Middle frontal gyrus (tissue), 1 donor: Measurements from ENCODE around the gene SLC9A9.
"Not testable (repeated sequence)": the region's sequence is repeated elsewhere in the genome, so short reads cannot be mapped to it uniquely, and the experiment has no call there.

Experiments used
- DNase-seq: peaks from one replicate; pipeline ENCODE4 v3.0.0-alpha.2; 2015; ENCODE audit warnings: low spot score; ENCODE audit errors: extremely low spot score

Gene SLC9A9

DNA sequence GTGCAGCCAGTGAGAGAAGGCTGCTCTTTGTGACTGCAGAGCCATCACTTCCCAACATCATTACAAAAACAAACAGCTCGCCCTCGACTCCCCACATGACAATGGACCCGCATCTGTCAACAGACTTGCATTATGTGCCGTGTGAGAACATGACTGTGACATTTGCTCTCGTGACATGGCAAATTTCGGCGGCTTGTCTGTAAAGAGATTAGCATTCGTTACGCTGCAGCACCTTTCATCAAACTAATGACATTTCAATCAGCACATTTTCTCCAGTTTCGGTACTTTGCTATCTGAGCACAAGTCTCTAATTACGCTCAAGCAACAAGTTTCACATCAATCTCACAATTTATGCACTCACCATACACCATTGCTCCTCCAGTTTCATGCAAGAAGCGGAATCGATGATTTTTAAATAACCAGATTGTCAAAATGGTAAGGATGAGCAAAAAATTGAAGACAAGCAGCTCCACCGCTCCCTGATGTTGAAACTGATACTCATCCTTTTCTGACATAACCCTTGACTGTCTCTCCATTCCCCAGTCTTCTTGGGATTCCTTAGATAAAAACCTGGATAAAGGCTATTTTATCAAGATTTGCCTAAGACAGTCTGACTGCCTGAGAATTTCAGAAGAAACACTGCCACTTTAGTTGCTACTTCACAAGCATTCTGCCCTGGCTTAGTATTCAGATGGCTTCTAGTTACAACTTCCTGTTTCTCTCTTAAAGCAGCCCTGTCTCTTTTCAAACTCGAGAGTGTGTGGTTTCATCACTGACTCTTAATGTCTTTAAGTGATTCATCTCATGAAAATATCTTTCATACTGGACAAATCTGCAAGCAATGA is at the start of gene SLC9A9:
Gene SLC9A9, minus strand, starts transcription at position 682 of the 845 bp plus-strand sequence. Its CDS starts 146 bp downstream, at position 536.
- peak; percentile 37 for DNase-seq

DNA sequence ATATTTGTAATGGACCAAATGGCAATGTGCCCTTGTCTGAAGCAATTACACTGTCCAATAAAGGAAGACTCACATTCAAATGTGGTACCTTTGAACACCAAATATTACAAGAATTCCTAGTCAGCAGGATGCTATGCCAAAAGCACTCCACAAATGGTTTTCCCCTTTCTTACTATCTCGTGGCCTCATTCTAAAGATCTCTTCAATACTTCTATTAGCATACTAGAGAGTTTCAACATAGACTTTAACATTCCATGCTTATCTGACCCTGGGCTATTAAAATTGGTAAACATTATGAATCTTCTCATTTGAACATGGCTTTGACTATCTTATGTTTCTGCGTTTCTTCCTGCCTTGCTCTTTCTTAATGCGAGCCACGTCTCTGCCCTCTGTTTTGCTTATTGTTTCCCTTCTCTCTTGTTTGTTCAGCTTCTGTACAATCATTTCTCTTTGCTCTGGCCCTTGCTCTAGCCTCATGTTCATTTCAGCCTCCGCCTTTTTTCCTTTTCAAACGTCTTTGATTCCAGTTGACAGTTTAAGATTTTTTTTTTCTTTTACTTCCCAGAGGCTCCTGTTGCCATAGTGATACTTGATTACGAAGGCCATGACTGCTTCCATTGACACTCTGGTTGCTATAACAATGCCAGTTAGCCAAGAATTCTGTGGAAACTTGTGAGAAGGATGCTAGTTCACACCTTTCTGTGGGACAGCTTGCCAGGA is 49.5 kb upstream of the SLC9A9 start:
- no peak for DNase-seq

DNA sequence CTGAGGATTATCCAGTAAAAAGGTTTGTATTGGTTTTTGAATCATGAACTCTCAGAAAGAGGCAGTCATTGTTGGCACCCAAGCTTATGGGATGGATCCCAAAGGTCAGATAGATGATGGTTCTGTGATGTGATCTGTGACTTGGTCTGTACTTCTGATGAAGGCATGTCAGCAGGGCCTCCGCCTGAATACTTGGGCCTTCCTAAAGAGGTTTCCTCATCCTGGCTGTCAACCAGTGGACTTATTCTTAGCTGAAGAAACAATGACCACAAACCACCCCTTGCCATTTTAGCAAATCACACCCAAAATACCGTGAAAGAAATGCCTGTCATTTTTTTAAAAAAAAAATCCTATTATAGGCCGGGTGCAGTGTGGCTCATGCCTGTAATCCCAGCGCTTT is 48.2 kb upstream of the SLC9A9 start:
- DNase-seq, result no peak

DNA sequence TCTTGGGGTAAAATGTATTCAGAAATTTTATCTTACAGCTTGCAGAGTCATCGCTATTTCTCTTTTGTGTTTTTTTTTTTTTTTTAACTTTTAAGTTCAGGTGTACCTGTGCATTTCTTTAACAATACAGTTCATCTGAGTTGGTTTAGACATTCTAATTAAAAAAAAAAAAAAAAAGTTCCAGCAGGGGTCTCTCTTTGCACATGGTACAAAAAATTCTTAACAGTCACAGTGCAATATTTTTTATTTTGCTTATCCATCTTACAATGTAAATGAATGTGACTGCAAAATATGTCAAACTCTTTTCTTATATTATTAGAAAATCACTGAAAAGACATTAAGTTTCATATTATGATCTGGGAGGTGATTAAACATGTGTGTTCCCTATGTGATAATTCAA is 47.5 kb upstream of the SLC9A9 start:
- DNase-seq, result no peak

DNA sequence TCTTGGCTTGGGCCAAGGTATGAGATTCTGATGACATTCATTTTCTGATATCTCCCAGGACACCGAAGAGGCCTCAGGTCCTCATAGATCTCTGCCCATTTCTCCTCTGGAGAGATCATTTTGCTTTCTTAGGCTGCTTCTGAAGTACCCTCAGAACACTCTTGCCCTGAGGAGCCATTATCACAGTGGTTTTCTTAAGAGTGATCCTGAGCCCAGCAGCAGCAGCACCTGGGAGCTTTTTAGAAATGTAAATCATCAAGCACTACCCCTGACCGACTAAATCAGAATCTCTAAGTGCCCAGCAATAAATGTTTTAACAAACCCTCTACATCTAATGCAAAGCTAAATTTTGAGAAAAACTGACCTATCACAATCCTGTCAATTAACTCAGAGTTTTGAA is 40.6 kb upstream of the SLC9A9 start:
- DNase-seq, result no peak

DNA sequence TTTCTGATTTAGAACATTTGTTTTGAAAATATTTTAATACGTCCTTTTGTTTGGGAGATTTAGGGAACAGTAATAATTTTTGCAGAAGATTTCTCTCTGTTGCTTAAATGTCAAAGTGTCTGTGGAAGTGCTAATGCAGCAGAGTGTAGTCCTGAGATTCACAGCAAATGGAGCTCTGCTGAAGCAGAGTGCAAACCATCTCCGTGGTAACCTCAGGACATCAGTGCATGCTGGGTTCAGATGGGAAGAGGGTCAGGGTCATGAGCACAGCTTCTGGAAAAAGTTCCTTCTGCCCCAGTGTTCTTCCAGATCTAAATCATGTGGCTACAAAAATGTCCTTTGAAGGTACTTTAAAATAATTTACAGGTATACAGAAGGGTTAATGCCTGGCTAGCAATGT is 39.9 kb upstream of the SLC9A9 start:
- no peak for DNase-seq

DNA sequence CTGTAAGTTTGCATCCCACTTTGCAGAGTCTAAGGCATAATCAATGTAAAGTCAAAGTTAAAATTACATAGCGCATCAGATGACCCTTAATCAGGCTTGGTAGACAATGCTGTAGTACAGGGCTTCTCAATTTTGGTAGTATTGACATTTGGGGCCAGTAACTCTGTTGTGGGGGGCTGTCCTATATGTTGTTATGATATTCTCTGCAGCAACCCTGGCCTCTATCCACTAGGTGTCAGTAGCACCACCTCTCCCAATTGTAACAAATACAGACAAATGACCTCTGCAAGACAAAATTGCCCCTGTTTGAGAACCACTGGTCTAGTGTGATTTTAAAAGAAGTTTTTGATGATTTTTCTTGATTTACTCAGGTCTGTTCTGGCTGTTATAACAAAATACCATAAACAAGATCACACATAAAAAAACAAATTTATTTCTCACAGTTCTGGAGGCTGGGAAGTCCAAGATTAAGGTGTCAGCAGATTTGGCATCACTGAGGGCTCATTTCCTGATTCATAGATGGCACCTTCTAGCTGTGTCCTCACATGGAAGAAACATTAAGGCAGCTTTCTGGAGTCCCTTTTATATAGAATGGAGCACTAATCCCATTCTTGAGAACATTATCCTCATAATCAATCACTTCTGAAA is 37.6 kb upstream of the SLC9A9 start:
- peak; percentile 19 for DNase-seq

DNA sequence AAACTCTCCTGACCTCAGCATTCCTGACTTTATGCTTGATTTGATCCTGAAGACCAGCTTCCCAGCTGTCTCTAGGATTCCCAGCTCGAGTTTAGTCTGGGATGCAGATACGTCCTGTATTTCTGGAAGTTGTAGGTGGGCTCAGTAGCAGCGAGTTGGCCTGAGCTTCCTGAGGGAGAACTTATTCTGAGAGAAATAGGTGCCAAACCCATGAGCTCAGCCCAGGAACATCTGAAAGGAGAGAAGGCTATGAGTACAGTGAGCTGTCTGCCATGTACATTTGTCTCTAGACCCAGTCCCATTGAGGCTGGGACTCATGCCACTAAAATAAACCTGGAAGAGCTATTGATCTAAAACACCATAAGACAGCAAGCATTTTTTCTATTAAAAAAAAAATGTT is 36.6 kb upstream of the SLC9A9 start:
- DNase-seq, result no peak

DNA sequence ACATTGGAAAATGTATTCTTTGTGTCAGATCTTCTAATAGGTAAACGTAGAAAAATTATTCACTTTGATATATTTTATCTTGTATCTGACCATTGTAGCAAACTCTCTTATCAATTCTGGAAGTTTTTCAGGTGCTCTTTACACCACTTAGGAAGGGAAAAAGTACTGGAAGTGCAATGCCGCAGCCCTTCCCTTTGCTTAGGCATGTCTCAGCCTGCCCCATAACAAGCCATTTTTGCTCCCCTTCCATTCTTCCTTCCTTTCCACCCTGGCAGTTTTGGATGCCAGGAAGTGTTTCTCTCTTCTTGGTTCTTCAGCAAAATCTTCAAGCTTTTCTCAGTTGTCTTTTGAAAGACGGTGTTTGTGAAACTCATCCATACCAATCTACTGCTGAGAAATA is 34.9 kb upstream of the SLC9A9 start:
- no peak for DNase-seq

DNA sequence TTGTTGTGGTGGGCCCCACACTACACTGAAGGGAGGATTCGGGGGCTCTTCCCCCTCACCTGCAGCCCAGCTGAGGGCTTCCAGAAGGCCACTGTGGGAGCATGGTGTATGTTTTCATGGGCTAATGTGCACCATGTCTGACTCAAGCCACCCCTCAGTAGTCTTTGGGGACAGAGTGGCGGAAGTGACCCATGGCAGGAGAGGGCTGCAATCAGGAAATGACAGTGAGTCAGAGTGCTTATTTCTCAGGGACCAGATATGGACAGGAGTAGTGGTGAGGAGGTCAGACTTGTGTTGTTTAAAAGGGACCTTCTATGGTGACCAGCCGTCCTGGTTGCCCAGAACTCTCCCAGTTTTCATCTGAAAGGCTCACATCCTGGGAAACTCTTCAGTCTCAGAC is 32.8 kb upstream of the SLC9A9 start:
- no peak for DNase-seq

DNA sequence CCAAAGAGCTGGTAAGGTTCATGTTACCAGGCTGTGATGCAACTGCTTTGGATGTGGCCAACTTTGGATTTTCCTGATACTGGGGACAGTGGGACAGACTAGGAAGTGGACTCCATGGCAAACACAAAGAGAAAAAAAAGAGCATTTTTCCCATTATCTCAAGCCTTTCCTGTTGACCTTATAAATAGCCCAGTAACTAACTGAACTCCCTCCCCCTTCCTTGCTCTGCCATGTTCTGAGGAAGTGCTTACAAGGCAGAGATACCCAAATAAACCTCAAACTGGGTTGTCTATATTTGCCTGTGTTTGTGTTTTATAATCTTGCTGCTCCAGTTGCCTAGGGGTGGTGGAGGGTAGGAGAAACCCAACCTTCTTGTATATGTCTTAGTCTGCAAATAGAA is 27.3 kb upstream of the SLC9A9 start:
- DNase-seq, result no peak

DNA sequence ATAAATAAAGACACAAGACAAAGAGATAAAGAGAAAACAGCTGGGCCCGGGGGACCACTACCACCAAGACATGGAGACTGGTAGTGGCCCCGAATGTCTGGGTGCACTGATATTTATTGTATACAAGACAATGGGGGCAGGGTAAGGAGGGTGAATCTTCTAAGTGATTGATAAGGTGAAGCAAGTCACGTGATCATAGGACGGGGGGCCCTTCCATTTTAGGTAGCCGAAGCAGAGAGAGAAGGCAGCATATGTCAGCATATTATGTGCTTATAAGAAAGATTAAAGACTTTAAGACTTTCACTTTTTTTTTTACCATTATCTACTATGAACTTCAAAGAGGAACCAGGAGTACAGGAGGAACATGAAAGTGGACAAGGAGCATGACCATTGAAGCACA is 25.3 kb upstream of the SLC9A9 start:
- not testable (repeated sequence) for DNase-seq

DNA sequence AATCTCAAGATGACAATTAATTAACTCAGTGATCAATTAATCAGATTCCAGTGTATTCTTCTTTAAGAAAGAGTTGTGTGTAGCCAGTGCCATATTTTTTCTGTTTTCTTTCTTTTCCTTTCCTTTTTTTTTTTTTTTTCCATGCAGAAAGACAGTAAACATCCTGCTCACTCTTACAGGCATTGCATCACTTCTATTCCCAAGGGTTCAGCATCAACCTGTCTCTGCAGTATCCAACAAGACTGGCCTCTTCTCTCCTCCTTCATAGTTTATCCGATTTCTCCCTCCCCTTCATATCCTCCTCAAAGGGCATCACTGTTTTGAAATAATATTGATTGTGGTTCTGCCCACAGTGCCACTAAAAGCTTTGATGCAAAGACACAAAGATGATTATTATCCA is 17.0 kb upstream of the SLC9A9 start:
- DNase-seq, result no peak

DNA sequence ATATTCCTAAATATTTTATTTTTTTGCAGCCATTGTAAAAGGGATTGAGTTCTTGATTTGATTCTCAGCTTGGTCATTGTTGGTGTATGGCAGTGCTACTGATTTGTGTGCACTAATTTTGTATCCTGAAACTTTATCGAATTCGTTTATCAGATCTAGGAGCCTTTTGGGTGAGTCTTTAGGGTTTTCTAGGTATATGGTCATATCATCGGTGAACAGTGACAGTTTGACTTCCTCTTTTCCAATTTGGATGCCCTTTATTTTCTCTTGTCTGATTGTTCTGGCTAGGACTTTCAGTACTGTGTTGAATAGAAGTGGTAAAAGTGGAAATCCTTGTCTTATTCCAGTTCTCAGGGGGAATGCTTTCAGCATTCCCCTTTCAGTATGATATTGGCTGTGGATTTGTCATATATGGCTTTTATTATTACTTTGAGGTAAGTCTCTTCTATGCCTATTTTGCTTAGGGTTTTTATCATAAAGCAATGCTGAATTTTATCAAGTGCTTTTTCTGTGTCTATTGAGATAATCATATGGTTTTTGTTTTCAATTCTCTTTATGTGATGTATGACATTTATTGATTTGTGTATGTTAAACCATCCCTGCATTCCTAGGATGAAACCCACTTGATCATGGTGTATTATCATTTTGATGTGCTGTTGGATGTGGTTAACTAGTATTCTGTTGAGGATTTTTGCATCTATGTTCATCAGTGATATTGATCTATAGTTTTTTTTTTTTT is 11.4 kb upstream of the SLC9A9 start:
- DNase-seq, result no peak

DNA sequence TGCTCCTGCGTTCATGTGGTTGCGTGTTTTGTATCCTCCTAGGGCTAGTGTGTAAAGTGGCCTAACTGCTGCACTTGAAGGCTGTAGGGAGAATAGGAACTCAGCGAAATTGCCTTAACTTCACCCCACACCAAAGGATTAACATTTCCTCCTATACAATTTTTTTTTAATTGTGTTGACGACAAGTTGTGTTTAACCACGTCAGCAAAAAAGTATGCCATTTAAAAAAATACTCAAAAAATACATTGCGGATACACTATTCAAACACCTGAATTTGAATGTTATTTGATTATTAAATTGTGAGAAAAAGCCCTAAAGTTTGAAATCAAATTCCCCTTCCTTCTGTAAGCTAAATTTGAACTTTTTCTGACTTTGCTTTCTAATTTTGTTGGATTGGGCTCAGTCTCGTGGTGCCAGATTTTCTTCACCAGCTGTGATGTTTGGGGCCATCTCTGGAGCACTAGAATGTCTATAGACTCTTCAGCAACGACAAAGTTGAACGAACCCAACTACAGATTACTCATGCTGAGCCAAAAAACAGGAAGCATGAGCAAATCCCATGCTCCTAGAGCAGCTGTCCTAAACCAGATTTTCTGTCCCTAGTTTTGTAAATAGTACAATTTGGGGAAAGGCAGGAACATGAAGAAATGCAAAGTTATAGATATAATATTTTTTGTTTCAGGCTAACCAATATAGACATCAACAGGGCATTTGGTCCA is 8.1 kb upstream of the SLC9A9 start:
- no peak for DNase-seq

DNA sequence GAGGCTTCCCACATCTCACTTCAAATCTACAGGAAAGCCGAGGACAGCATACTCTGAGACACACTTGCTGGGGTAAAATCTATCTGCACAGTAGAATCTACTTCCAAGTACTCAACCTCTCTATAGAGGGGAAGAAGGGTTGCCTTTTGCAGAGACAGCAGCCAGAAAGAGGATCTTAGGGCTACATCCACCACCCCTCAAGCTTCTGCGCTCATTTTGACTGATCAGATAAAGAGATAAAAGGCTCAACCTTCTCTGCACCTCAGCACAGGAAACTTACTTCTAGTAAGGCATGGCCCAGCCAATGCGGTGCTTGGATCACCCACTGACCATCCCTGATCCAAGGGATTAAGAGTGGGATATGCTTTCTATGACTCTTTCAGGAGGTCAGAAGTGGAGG is 6.9 kb upstream of the SLC9A9 start:
- no peak for DNase-seq

DNA sequence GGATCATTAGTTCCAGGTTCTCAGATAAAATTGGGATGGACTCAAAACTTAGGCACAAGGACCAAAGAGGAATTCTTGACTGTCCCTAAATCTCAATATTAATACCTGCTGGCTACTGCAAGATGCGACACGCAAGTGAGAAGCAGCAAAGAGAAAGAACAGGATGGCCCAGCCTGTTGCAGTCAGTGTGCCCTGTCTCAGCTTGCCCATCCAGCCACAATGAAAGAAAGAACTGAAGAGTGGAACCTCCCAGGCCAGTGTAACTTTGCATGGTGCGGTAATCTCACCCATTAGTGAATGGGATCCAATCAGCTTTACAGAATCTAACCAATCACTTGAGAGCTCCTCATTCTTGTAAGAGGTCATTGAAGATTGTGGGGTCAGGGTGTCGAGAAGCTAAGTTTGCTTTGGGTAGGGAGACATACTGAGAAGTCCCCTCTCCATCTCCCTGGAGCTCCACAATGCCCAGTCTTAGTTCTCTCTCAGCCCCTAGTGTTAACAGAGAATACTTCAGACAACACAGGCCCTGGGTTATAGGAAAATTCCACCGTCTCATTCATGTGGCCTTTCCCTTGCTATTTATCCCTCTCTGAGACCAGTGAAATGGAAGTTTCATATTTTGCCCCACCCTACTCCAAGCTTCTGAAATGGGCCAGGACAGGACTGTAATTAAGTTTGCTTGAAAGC is 3.2 kb upstream of the SLC9A9 start:
- no peak for DNase-seq

DNA sequence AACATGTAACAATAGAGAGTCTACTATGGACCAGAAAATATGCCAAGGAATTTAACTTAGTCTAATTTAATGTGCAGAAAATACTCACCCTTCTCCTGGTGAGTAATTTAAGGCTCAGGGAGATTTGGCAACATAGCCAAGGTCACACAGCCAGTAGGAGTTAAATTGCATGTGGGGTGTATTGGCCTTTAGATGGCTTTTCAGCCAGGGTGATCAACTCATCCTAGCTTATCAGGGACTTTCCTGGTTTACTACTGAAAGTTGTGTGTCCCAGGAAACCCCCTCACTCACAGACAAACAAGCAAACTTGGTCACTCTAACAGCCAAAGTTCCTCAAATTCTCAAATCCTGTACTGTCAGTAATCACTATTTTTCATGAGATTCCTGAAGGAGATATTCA is 2.6 kb upstream of the SLC9A9 start:
- DNase-seq, result no peak

DNA sequence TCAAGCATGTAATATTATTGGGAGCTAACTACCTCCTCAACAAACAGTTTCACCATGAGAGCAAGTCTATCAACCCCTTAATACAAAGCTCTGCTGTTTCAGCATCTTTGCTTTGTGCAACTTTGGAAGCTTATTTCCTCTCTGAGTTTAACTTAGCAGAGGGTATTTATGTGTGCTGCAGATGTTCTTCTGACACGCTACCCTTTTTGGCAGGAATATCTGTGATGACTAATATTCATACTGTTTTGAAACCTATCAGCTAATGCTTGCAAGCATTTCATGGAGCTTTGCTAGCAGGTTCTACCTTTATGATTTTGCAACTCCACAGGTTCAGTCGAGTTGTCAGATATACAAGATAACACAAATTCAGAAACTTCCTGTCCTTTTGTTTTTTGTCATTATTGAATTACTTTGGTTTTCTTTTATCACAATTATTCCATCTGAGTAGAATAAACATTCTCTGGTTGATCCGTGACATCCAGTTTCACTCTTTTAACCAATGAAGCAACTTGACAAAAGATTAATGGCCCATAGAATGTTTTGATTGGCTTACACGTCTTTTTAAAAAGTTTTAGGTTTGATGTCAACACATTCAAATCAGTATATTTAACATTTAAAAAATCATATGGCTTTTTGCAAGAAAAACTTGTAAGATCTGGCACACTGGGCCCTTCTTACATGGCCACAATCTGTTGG is 1.7 kb upstream of the SLC9A9 start:
- DNase-seq, result no peak

DNA sequence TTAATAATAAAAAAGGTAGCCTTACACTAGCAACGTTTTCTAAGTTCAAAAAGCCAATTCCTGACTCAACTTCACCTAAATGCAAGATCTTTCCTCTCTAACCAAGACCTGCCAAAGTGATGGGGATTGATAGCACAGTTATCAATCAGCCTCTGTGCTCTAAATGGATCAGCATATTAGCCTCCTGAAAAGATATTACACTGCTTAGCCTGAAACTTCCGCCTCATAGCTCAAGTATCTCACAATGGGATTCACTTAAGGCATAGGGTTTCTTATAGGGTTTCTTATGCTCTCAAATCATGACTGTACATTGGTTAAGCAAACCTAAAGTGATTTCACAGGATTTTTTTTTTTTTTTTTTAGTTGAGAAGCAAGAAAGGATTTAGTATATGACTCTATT is 436 bp upstream of the SLC9A9 start:
- DNase-seq, result no peak
